ENCODE measurements around the gene KIFAP3. TPM values are rescaled to one million over a fixed set of nuclear protein-coding genes. Genes with fewer than 3 reads are reported as not detected.
"Not testable (repeated sequence)": the region's sequence is repeated elsewhere in the genome, so short reads cannot be mapped to it uniquely, and the experiment has no call there.

Gene KIFAP3
- total and polyA plus RNA-seq, 4 donors: 4.5 to 11.1 (median 6.9) TPM

- H3K4me1 ChIP-seq (ENCODE audit: control insufficient read depth in 4 of 4, insufficient read depth in 4 of 4, low read length in 3 of 4): peaks cover 3 to 14% (median 11%) of the 10 kb centered on the region in 4 donors
- no peaks in the 10 kb centered on the region for H3K9me3 ChIP-seq (ENCODE audit: control insufficient read depth in 4 of 4, low read length in 3 of 4)
- TF ChIP-seq NR2F2 (IDR thresholded peaks at IDR 0.05): no peak
- TF ChIP-seq MAX (IDR thresholded peaks at IDR 0.05): no peak
- no peak for TF ChIP-seq EGR1 (IDR thresholded peaks at IDR 0.05; ENCODE audit: low read depth in 2 of 2)
- TF ChIP-seq TAF1 (conservative IDR thresholded peaks at IDR 0.05): no peak
- TF ChIP-seq ZBTB33 (IDR thresholded peaks at IDR 0.05): no peak
- no peak for TF ChIP-seq FOXA2 (IDR thresholded peaks at IDR 0.05)
- no peak for TF ChIP-seq HNF4A (conservative IDR thresholded peaks at IDR 0.05)
- TF ChIP-seq FOXA1 (IDR thresholded peaks at IDR 0.05): no peak
- TF ChIP-seq SP1 (IDR thresholded peaks at IDR 0.05): no peak
- TF ChIP-seq GABPA (IDR thresholded peaks at IDR 0.05 in 1 of 2, conservative IDR thresholded peaks at IDR 0.05 in 1 of 2): no peak
- WGBS: 86% methylated on average over 5 of the region's 5 CpGs
- no peak overlapping the region for H3K27ac ChIP-seq (ENCODE audit: low read depth in 1 of 2, low read length in 2 of 2)
- H3K9ac ChIP-seq (ENCODE audit: low read depth in 1 of 2, low read length in 2 of 2): no peak overlapping the region
- no peak overlapping the region for H3K4me3 ChIP-seq (ENCODE audit: low read depth in 1 of 3, low read length in 3 of 3)
- no peaks in the 10 kb centered on the region for H3K36me3 ChIP-seq (ENCODE audit: control insufficient read depth in 4 of 4, insufficient read depth in 3 of 4, low read depth in 1 of 4, low read length in 3 of 4)
- H3K27me3 ChIP-seq (ENCODE audit: control insufficient read depth in 4 of 4, insufficient read depth in 4 of 4, low read length in 3 of 4): no peaks in the 10 kb centered on the region
- no peak for DNase-seq (ENCODE audit: low spot score)
These were observed 11.2 kb downstream of the KIFAP3 start for GRCh38 chr1:170063109-170063826.

GRCh38 chr1:170061676-170062075 lies 12.8 kb downstream of the KIFAP3 start:
- H3K36me3 ChIP-seq (ENCODE audit: control insufficient read depth in 4 of 4, insufficient read depth in 3 of 4, low read depth in 1 of 4, low read length in 3 of 4); H3K4me1 ChIP-seq (ENCODE audit: control insufficient read depth in 4 of 4, insufficient read depth in 4 of 4, low read length in 3 of 4); H3K27me3 ChIP-seq (ENCODE audit: control insufficient read depth in 4 of 4, insufficient read depth in 4 of 4, low read length in 3 of 4); DNase-seq (ENCODE audit: low spot score); H3K9me3 ChIP-seq (ENCODE audit: control insufficient read depth in 4 of 4, low read length in 3 of 4); H3K4me3 ChIP-seq (ENCODE audit: low read depth in 1 of 3, low read length in 3 of 3); H3K27ac ChIP-seq (ENCODE audit: low read depth in 1 of 2, low read length in 2 of 2); H3K9ac ChIP-seq (ENCODE audit: low read depth in 1 of 2, low read length in 2 of 2): not testable (repeated sequence)
- 95% methylated on average over 4 of the region's 4 CpGs for WGBS

- H3K27me3 ChIP-seq (ENCODE audit: control insufficient read depth in 4 of 4, insufficient read depth in 4 of 4, low read length in 3 of 4); H3K9ac ChIP-seq (ENCODE audit: low read depth in 1 of 2, low read length in 2 of 2); H3K4me3 ChIP-seq (ENCODE audit: low read depth in 1 of 3, low read length in 3 of 3); DNase-seq (ENCODE audit: low spot score); H3K36me3 ChIP-seq (ENCODE audit: control insufficient read depth in 4 of 4, insufficient read depth in 3 of 4, low read depth in 1 of 4, low read length in 3 of 4); H3K4me1 ChIP-seq (ENCODE audit: control insufficient read depth in 4 of 4, insufficient read depth in 4 of 4, low read length in 3 of 4); H3K9me3 ChIP-seq (ENCODE audit: control insufficient read depth in 4 of 4, low read length in 3 of 4); H3K27ac ChIP-seq (ENCODE audit: low read depth in 1 of 2, low read length in 2 of 2): not testable (repeated sequence)
- WGBS: 47% methylated on average over 2 of the region's 3 CpGs
These were observed 14.4 kb downstream of the KIFAP3 start for GRCh38 chr1:170060015-170060520.

GRCh38 chr1:170049176-170049800 lies 25.2 kb downstream of the KIFAP3 start:
- H3K27me3 ChIP-seq (ENCODE audit: control insufficient read depth in 4 of 4, insufficient read depth in 4 of 4, low read length in 3 of 4): no peaks in the 10 kb centered on the region
- no peak overlapping the region for H3K9ac ChIP-seq (ENCODE audit: low read depth in 1 of 2, low read length in 2 of 2)
- no peak for DNase-seq (ENCODE audit: low spot score)
- no peak overlapping the region for H3K4me3 ChIP-seq (ENCODE audit: low read depth in 1 of 3, low read length in 3 of 3)
- no peaks in the 10 kb centered on the region for H3K4me1 ChIP-seq (ENCODE audit: control insufficient read depth in 4 of 4, insufficient read depth in 4 of 4, low read length in 3 of 4)
- 90% methylated on average over 3 of the region's 3 CpGs for WGBS
- H3K36me3 ChIP-seq (ENCODE audit: control insufficient read depth in 4 of 4, insufficient read depth in 3 of 4, low read depth in 1 of 4, low read length in 3 of 4): peaks cover 0 to 3% (median 0%) of the 10 kb centered on the region in 4 donors
- H3K9me3 ChIP-seq (ENCODE audit: control insufficient read depth in 4 of 4, low read length in 3 of 4): no peaks in the 10 kb centered on the region
- H3K27ac ChIP-seq (ENCODE audit: low read depth in 1 of 2, low read length in 2 of 2): no peak overlapping the region
- TF ChIP-seq NR2F2 (IDR thresholded peaks at IDR 0.05): no peak
- no peak for TF ChIP-seq RAD21 (IDR thresholded peaks at IDR 0.05)
- no peak for TF ChIP-seq JUND (IDR thresholded peaks at IDR 0.05)
- no peak for TF ChIP-seq RXRA (IDR thresholded peaks at IDR 0.05)
- no peak for TF ChIP-seq SP1 (IDR thresholded peaks at IDR 0.05)
- TF ChIP-seq EGR1 (IDR thresholded peaks at IDR 0.05; ENCODE audit: low read depth in 2 of 2): no peak
- TF ChIP-seq TAF1 (conservative IDR thresholded peaks at IDR 0.05): no peak
- no peak for TF ChIP-seq ATF3 (IDR thresholded peaks at IDR 0.05)
- no peak for TF ChIP-seq HNF4G (IDR thresholded peaks at IDR 0.05)
- TF ChIP-seq YY1 (IDR thresholded peaks at IDR 0.05): no peak
- TF ChIP-seq HNF4A (conservative IDR thresholded peaks at IDR 0.05): no peak
- no peak for TF ChIP-seq FOXA2 (IDR thresholded peaks at IDR 0.05)
- TF ChIP-seq CTCF (IDR thresholded peaks at IDR 0.05; ENCODE audit: low read depth, low read length, missing input control): no peak
